ENCODE results near the gene SLC29A3. TPM values are rescaled to one million over a fixed set of nuclear protein-coding genes. Genes with fewer than 3 reads are reported as not detected.

Gene SLC29A3
- total RNA-seq, 4 donors from 2014 or later = 1.0 to 13.8 (median 5.5) TPM

DNA sequence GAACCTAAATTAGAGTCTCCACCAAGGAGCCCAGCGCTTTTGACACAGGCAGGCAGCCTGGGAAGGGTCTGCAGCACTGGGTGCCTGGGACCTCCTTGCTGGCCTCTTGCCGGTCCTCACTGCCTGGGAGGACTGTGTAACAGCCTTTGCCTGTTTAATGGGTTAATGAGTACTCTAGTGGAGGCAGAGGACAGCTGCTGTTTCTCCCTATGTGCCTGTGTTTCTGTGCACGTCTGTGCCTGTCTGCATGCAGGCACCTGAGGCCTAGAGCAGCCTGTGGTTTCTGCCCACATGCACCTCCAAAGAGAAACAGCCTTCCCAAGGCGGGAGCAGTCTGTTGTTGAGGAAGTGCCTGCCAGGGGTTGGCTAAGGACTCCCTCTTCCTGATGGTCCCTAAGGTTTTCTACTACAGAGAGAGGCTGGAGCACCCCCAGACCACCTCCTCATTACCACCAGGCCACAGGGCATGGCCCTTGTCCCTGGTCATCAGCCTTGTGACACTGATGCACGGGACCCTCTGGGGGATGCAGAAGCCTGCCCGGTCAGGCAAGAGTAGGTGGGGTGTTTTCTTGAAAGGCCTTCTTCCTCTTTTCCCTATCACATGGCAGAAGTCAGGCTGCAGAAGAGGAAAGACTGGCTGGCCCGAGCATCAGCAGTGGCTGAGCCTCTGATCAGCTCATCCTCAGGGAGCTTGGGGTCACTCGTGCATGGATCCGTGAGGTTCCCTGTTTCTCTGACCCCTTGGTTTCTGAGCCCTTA is 14.2 kb downstream of the SLC29A3 start:
- no peak for DNase-seq
- no peaks in the 10 kb centered on the region for H3K4me1 ChIP-seq
- H3K27ac ChIP-seq = no peak overlapping the region
- no peaks in the 10 kb centered on the region for H3K9me3 ChIP-seq
- no peaks in the 10 kb centered on the region for H3K27me3 ChIP-seq
- H3K36me3 ChIP-seq = no peaks in the 10 kb centered on the region
- intact Hi-C loops (cut with DNase I; ENCODE audit: low total_unique reads) = no loop called here
- no peak for TF ChIP-seq POLR2A (IDR thresholded peaks at IDR 0.05)
- TF ChIP-seq, protein P1, sequence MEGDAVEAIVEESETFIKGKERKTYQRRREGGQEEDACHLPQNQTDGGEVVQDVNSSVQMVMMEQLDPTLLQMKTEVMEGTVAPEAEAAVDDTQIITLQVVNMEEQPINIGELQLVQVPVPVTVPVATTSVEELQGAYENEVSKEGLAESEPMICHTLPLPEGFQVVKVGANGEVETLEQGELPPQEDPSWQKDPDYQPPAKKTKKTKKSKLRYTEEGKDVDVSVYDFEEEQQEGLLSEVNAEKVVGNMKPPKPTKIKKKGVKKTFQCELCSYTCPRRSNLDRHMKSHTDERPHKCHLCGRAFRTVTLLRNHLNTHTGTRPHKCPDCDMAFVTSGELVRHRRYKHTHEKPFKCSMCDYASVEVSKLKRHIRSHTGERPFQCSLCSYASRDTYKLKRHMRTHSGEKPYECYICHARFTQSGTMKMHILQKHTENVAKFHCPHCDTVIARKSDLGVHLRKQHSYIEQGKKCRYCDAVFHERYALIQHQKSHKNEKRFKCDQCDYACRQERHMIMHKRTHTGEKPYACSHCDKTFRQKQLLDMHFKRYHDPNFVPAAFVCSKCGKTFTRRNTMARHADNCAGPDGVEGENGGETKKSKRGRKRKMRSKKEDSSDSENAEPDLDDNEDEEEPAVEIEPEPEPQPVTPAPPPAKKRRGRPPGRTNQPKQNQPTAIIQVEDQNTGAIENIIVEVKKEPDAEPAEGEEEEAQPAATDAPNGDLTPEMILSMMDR (IDR thresholded peaks at IDR 0.05) = no peak
- no peak overlapping the region for H3K4me3 ChIP-seq

DNA sequence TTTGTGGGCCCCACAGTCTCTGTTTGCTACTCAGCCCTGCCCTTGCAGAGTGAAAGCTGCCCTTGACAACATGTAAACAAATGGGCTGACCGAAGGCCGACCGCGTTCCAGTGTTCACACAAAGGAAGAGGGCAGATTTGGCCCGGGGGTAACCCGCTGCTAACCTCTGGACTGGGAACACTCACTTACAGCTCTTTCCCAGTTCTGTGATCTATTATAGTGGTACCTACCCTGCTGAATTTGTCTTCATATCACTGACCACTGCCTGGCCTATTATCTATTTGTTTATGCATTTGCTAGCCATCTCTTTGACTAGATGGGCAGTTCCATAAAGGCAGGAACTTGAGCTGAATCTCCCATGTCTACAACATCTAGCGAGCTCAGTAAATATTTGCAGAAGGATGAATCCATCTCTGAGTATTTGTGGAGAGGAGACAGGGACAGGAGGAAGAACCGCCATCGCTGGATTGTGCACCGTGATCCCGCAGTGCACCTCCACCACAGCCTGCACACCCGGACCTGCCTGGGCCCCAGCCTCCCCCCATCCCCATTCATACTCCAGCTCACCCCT is 15.2 kb downstream of the SLC29A3 start:
- H3K4me1 ChIP-seq = no peaks in the 10 kb centered on the region
- no peaks in the 10 kb centered on the region for H3K9me3 ChIP-seq
- intact Hi-C loops (cut with DNase I; ENCODE audit: low total_unique reads) = no loop called here
- TF ChIP-seq, protein P1 (IDR thresholded peaks at IDR 0.05) = no peak
- TF ChIP-seq POLR2A (IDR thresholded peaks at IDR 0.05) = no peak
- H3K27me3 ChIP-seq = no peaks in the 10 kb centered on the region
- H3K27ac ChIP-seq = no peak overlapping the region
- no peak overlapping the region for H3K4me3 ChIP-seq
- DNase-seq = no peak
- no peaks in the 10 kb centered on the region for H3K36me3 ChIP-seq

DNA sequence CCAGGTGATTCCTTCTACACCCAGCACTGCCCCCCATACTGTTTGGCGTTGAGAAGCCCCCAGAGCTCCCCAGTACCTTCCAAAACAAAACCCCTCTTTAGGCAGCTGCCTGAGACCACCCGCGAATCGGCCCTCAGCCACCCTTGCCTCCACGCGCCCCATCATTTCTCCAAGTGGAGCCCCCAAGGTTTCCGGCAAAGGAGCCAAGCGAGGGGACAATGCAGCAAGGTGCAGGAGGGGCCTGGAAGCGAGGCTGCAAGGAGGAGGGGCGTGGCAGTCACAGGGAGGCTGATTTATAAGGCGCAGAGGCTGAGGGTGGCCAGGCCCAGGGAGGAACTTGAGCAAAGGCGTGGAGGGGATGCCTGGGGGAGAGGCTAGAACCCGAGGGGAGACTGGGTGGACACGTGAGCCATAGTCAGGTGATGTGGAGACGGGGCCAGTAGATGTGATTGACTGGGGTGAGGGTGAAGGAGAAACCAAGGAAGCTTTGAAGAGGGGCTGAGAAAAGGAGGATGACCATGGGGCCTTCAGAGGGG is 16.2 kb downstream of the SLC29A3 start:
- H3K27me3 ChIP-seq = no peaks in the 10 kb centered on the region
- TF ChIP-seq, protein P1 (IDR thresholded peaks at IDR 0.05) = no peak
- no peak for TF ChIP-seq POLR2A (IDR thresholded peaks at IDR 0.05)
- no peaks in the 10 kb centered on the region for H3K9me3 ChIP-seq
- H3K36me3 ChIP-seq = no peaks in the 10 kb centered on the region
- no peaks in the 10 kb centered on the region for H3K4me1 ChIP-seq
- no peak for DNase-seq
- intact Hi-C loops (cut with DNase I; ENCODE audit: low total_unique reads) = no loop called here
- no peak overlapping the region for H3K27ac ChIP-seq
- H3K4me3 ChIP-seq = no peak overlapping the region

DNA sequence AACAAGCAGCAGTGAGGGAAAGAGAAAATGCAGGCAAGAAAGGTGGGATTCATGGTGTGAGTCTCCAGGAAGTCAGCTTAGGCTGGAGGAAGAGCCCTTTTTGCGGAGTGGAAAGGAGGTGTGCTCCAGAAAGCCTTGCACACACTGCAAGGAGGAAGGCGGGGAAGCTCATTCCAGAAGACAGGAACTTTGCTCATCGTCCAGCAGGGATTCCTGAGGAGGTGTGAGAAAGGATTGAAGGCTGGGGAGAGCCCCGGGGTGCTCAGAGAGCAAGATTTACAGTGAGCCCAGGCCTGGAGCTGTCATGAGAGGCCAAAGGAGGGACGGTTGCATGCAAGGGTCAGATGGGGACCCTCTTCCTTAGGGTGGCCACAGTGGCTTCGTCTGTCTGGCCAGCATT is 17.6 kb downstream of the SLC29A3 start:
- no peak overlapping the region for H3K27ac ChIP-seq
- TF ChIP-seq, protein P1 (IDR thresholded peaks at IDR 0.05) = no peak
- no peak for TF ChIP-seq POLR2A (IDR thresholded peaks at IDR 0.05)
- no peak overlapping the region for H3K4me3 ChIP-seq
- no peak for DNase-seq
- H3K4me1 ChIP-seq = no peaks in the 10 kb centered on the region
- H3K9me3 ChIP-seq = no peaks in the 10 kb centered on the region
- no peaks in the 10 kb centered on the region for H3K36me3 ChIP-seq
- intact Hi-C loops (cut with DNase I; ENCODE audit: low total_unique reads) = no loop called here
- no peaks in the 10 kb centered on the region for H3K27me3 ChIP-seq

DNA sequence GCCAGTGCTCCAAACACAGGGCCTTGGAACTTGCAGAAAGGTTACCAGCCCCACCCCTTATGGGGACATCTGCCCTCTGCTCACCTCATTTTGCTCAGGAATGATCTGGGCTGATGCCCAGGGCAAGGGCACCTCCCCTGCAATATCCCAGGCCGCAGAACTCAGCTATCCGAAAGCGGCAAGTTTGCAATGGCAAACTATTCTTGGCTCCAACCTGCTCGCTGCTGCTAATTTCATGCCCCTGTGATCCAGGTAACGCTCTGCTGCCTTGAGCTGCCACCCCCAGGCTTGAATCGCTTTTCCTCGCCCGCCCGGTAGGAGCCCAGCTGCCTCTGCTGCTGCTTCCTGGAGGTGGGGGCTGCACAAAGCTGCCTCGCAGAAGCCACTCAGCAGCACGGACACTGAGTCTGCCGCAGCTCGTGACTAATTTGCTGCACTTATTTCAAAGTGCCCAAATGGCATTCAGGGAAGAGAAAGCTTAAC is 18.2 kb downstream of the SLC29A3 start:
- Histone ChIP-seq H3K4me3 (no peak overlapping the region), H3K27me3 (no peaks in the 10 kb centered on the region), H3K4me1 (no peaks in the 10 kb centered on the region), H3K36me3 (no peaks in the 10 kb centered on the region), H3K27ac (no peak overlapping the region), H3K9me3 (no peaks in the 10 kb centered on the region)
- intact Hi-C loops (cut with DNase I; ENCODE audit: low total_unique reads) = no loop called here
- TF ChIP-seq, protein P1 (IDR thresholded peaks at IDR 0.05) = no peak
- no peak for TF ChIP-seq POLR2A (IDR thresholded peaks at IDR 0.05)
- no peak for DNase-seq

Measured in uterus (tissue), 4 donors.